ENCODE measurements around the gene RIPK1. TPM values are rescaled to one million over a fixed set of nuclear protein-coding genes. Genes with fewer than 3 reads are reported as not detected.

The RIPK1 gene
- total and polyA plus RNA-seq, 9 of the 15 experiments (the other 6 are each of a cell fraction or from before 2014, with no cell fraction given) = 3.8 to 24.9 (median 17.7) TPM

- TF ChIP-seq MITF (IDR thresholded peaks at IDR 0.05) (peak; percentile 87; the same call in 1 of the 2 replicates), MEIS2 (IDR thresholded peaks at IDR 0.05; ENCODE audit: partially characterized antibody) (peak; percentile 70), KLF16 (IDR thresholded peaks at IDR 0.05) (peak; percentile 36; the same call in 1 of the 2 replicates), HEY1 (CRISPR knock-in tag; IDR thresholded peaks at IDR 0.05; ENCODE audit: borderline replicate concordance) (peak; percentile 80; the same call in 1 of the 2 replicates), SMARCA4 (IDR thresholded peaks at IDR 0.05) (peak; percentile 83), TCF3 (CRISPR knock-in tag; IDR thresholded peaks at IDR 0.05) (peak; percentile 92), FUS (optimal IDR thresholded peaks at IDR 0.05; ENCODE audit: low read depth, low read length) (no peak), FOXM1 (IDR thresholded peaks at IDR 0.05; ENCODE audit: low read depth) (peak; percentile 54; the same call in 1 of the 2 replicates), FOXM1 (CRISPR knock-in tag; IDR thresholded peaks at IDR 0.05; ENCODE audit: low read depth) (no peak), HDAC2 (IDR thresholded peaks at IDR 0.05) (peak; percentile 85), PHF8 (IDR thresholded peaks at IDR 0.05; ENCODE audit: borderline replicate concordance, low read length) (peak; percentile 18; the same call in 1 of the 2 replicates), ZBTB12 (CRISPR knock-in tag; IDR thresholded peaks at IDR 0.05) (peak; percentile 24; the same call in 1 of the 2 replicates), GATAD2A (IDR thresholded peaks at IDR 0.05) (peak; percentile 61; the same call in 1 of the 2 replicates), ZNF76 (CRISPR knock-in tag; IDR thresholded peaks at IDR 0.05; ENCODE audit: borderline replicate concordance) (no peak)
Observed at GRCh38 chr6:3026791-3027626, 41.3 kb upstream of the RIPK1 start (continued).
